ENCODE measurements around the gene ALDOA. TPM values are rescaled to one million over a fixed set of nuclear protein-coding genes. Genes with fewer than 3 reads are reported as not detected.

ALDOA gene
- polyA plus RNA-seq, 1 experiment: 1,788 TPM

- POLR2A ChIA-PET: no interaction called here
- CTCF ChIA-PET: interaction anchor here (0.7 kb wide), 1 partner anchor 10 kb away, joined by 3 read pairs; no protein-coding TSS in a partner anchor
- H3K36me3 ChIP-seq (ENCODE audit: control insufficient read depth, insufficient read depth, low read length): peaks cover 31% of the 10 kb centered on the region
- no peak for TF ChIP-seq CTCF (IDR thresholded peaks at IDR 0.05; ENCODE audit: insufficient read depth, low read depth, low read length)
- no peak overlapping the region for H3K4me3 ChIP-seq (ENCODE audit: low read depth, low read length)
- no peak for DNase-seq (ENCODE audit: low read depth)
- no peaks in the 10 kb centered on the region for H3K27me3 ChIP-seq (ENCODE audit: control insufficient read depth, insufficient read depth, low read length)
Observed at GRCh38 chr16:30086291-30087140, 21.0 kb downstream of the ALDOA start.

GRCh38 chr16:30087181-30087898 lies 21.8 kb downstream of the ALDOA start:
- POLR2A ChIA-PET: no interaction called here
- Histone ChIP-seq H3K36me3 (ENCODE audit: control insufficient read depth, insufficient read depth, low read length) (peaks cover 29% of the 10 kb centered on the region), H3K27me3 (ENCODE audit: control insufficient read depth, insufficient read depth, low read length) (no peaks in the 10 kb centered on the region), H3K4me3 (ENCODE audit: low read depth, low read length) (no peak overlapping the region)
- CTCF ChIA-PET: interaction anchor here (0.7 kb wide), 1 partner anchor 11 kb away, joined by 3 read pairs; no protein-coding TSS in a partner anchor
- DNase-seq (ENCODE audit: low read depth): no peak
- no peak for TF ChIP-seq CTCF (IDR thresholded peaks at IDR 0.05; ENCODE audit: insufficient read depth, low read depth, low read length)

- Histone ChIP-seq H3K4me3 (ENCODE audit: low read depth, low read length) (no peak overlapping the region), H3K36me3 (ENCODE audit: control insufficient read depth, insufficient read depth, low read length) (peaks cover 22% of the 10 kb centered on the region), H3K27me3 (ENCODE audit: control insufficient read depth, insufficient read depth, low read length) (no peaks in the 10 kb centered on the region)
- CTCF ChIA-PET: no interaction called here
- TF ChIP-seq CTCF (IDR thresholded peaks at IDR 0.05; ENCODE audit: insufficient read depth, low read depth, low read length): no peak
- POLR2A ChIA-PET: interaction anchor here (0.6 kb wide), 1 partner anchor 10 kb away, joined by 3 read pairs; no protein-coding TSS in a partner anchor
- no peak for DNase-seq (ENCODE audit: low read depth)
Observed at GRCh38 chr16:30088237-30088831, 22.8 kb downstream of the ALDOA start.

- no peak for TF ChIP-seq CTCF (IDR thresholded peaks at IDR 0.05; ENCODE audit: insufficient read depth, low read depth, low read length)
- Histone ChIP-seq H3K27me3 (ENCODE audit: control insufficient read depth, insufficient read depth, low read length) (no peaks in the 10 kb centered on the region), H3K36me3 (ENCODE audit: control insufficient read depth, insufficient read depth, low read length) (peaks cover 19% of the 10 kb centered on the region), H3K4me3 (ENCODE audit: low read depth, low read length) (no peak overlapping the region)
- ChIA-PET POLR2A (interaction anchor here (0.5 to 0.6 kb wide), 3 partner anchors 10 to 274 kb away, joined by 3 to 5 read pairs (median 4); no protein-coding TSS in a partner anchor), CTCF (interaction anchor here (1.3 to 1.5 kb wide), 2 partner anchors 23 to 45 kb away, joined by 3 read pairs; no protein-coding TSS in a partner anchor)
- no peak for DNase-seq (ENCODE audit: low read depth)
Observed at GRCh38 chr16:30088832-30089624, 23.5 kb downstream of the ALDOA start.
